Measurements from ENCODE around the gene HBA1.
"Not testable (repeated sequence)": the region's sequence is repeated elsewhere in the genome, so short reads cannot be mapped to it uniquely, and the experiment has no call there.

HBA1 gene

GRCh38 chr16:175011-175949 is 1.2 kb upstream of the HBA1 start:
- TF ChIP-seq CTCF (IDR thresholded peaks at IDR 0.05; ENCODE audit: borderline replicate concordance, insufficient read depth, low read depth, low read length) = no peak

GRCh38 chr16:176006-176405 is 474 bp upstream of the HBA1 start:
- H3K4me3 ChIP-seq (ENCODE audit: low read depth, low read length) = not testable (repeated sequence)

More at GRCh38 chr16:175011-175949, 1.2 kb upstream of the HBA1 start:
- no peak overlapping the region for H3K4me3 ChIP-seq (ENCODE audit: low read depth, low read length)

GRCh38 chr16:177394-177822 is 928 bp downstream of the HBA1 start:
- no peak for TF ChIP-seq CTCF (IDR thresholded peaks at IDR 0.05; ENCODE audit: borderline replicate concordance, insufficient read depth, low read depth, low read length)
- H3K4me3 ChIP-seq (ENCODE audit: low read depth, low read length) = no peak overlapping the region

GRCh38 chr16:177981-178667 is 1.6 kb downstream of the HBA1 start:
- no peak for TF ChIP-seq CTCF (IDR thresholded peaks at IDR 0.05; ENCODE audit: borderline replicate concordance, insufficient read depth, low read depth, low read length)
- no peak overlapping the region for H3K4me3 ChIP-seq (ENCODE audit: low read depth, low read length)

- no peak for TF ChIP-seq CTCF (IDR thresholded peaks at IDR 0.05; ENCODE audit: borderline replicate concordance, insufficient read depth, low read depth, low read length)
Measured at GRCh38 chr16:178668-179015, 2.2 kb downstream of the HBA1 start.

GRCh38 chr16:179211-180092 is 3.0 kb downstream of the HBA1 start:
- no peak overlapping the region for H3K4me3 ChIP-seq (ENCODE audit: low read depth, low read length)
- TF ChIP-seq CTCF (IDR thresholded peaks at IDR 0.05; ENCODE audit: borderline replicate concordance, insufficient read depth, low read depth, low read length) = no peak

More at GRCh38 chr16:178668-179015, 2.2 kb downstream of the HBA1 start:
- no peak overlapping the region for H3K4me3 ChIP-seq (ENCODE audit: low read depth, low read length)

- peak within 1 kb of the TSS; percentile 1 for H3K4me3 ChIP-seq (ENCODE audit: low read depth, low read length)
Measured at GRCh38 chr16:180101-180675, 3.7 kb downstream of the HBA1 start, which contains the start of gene HBQ1. HBQ1 (plus strand) TSS chr16:180459; CDS start chr16:180487, 28 bp downstream.

More at GRCh38 chr16:180101-180675, 3.7 kb downstream of the HBA1 start, which contains the start of gene HBQ1:
- peak; percentile 4; the same call in 1 of the 2 replicates for TF ChIP-seq CTCF (IDR thresholded peaks at IDR 0.05; ENCODE audit: borderline replicate concordance, insufficient read depth, low read depth, low read length)
